Fibroblast of pulmonary artery (primary cell): ENCODE data around the gene SBF2.
A peak's percentile ranks its signal among the peaks of the same experiment; 100 is the strongest.

ENCODE experiments used
- DNase-seq: peaks from one replicate; pipeline ENCODE4 v3.0.0-alpha.2; 2010; ENCODE audit warnings: low read depth
- H3K4me3 ChIP-seq: replicated peaks from 2 replicates; pipeline ENCODE4 v1.5.1; 2011; ENCODE audit warnings: low read depth, mild to moderate bottlenecking, control low read depth, low read length, moderate library complexity
- CTCF ChIP-seq: IDR thresholded peaks from 2 replicates; pipeline ENCODE4 v1.5.1; 2011; ENCODE audit warnings: mild to moderate bottlenecking, control low read depth, low read length, inconsistent platforms; ENCODE audit errors: missing control alignments

The SBF2 gene

GRCh38 chr11:10076458-10077141 is 217.4 kb downstream of the SBF2 start:
- peak; percentile 75 for DNase-seq
- H3K4me3 ChIP-seq, result no peak overlapping the region
- TF ChIP-seq CTCF, result peak; percentile 70

- no peak overlapping the region for H3K4me3 ChIP-seq
- DNase-seq, result no peak
- no peak for TF ChIP-seq CTCF
These were observed 218.9 kb downstream of the SBF2 start for GRCh38 chr11:10075141-10075540.

GRCh38 chr11:10072841-10073240 is 221.2 kb downstream of the SBF2 start:
- no peak overlapping the region for H3K4me3 ChIP-seq
- TF ChIP-seq CTCF, result no peak
- DNase-seq, result no peak

- no peak for TF ChIP-seq CTCF
- no peak for DNase-seq
These were observed 221.9 kb downstream of the SBF2 start for GRCh38 chr11:10072142-10072541.

GRCh38 chr11:10067629-10068300 is 226.3 kb downstream of the SBF2 start:
- no peak overlapping the region for H3K4me3 ChIP-seq
- no peak for TF ChIP-seq CTCF
- no peak for DNase-seq

More at GRCh38 chr11:10072142-10072541, 221.9 kb downstream of the SBF2 start:
- no peak overlapping the region for H3K4me3 ChIP-seq

GRCh38 chr11:10066441-10066840 is 227.6 kb downstream of the SBF2 start:
- no peak for DNase-seq
- TF ChIP-seq CTCF, result no peak
- H3K4me3 ChIP-seq, result no peak overlapping the region

GRCh38 chr11:10064828-10065227 is 229.2 kb downstream of the SBF2 start:
- TF ChIP-seq CTCF, result no peak
- no peak for DNase-seq
- no peak overlapping the region for H3K4me3 ChIP-seq
